ENCODE data around the gene SPG7.
A peak's percentile ranks its signal among the peaks of the same experiment; 100 is the strongest.

Gene SPG7

DNA sequence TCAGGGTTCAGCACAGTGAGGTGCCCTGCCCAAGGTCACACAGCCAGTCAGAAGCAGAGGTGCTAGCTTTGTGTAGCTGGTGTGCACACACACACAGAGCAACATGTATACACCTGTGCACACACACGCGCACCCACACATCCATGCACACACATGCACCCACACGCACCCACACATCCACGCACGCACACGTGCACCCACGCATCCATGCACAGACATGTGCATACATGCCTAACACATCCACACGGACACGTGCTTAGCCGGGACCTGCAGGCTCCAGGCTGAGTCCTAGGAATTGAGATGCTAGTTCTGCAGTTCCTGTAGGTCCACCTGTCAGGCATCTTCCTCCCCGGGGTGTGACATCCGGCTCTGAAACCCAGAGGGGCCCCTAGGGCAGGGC, 92.2 kb downstream of the SPG7 start:
- Histone ChIP-seq H3K4me3 (ENCODE audit: low read depth, low read length) (no peak overlapping the region), H3K27ac (ENCODE audit: extremely low read depth, low read depth, low read length) (no peak overlapping the region), H3K4me1 (ENCODE audit: control insufficient read depth, insufficient read depth, low read length) (no peaks in the 10 kb centered on the region), H3K36me3 (ENCODE audit: control insufficient read depth in 2 of 2, insufficient read depth in 1 of 2, low read length in 2 of 2) (no peaks in the 10 kb centered on the region), H3K9me3 (ENCODE audit: control insufficient read depth, insufficient read depth, low read depth, low read length) (no peaks in the 10 kb centered on the region)
- TF ChIP-seq SCRT2 (tag by site-specific recombination; IDR thresholded peaks at IDR 0.05) (peak; percentile 71), ZFHX2 (tag by site-specific recombination; conservative IDR thresholded peaks at IDR 0.05) (peak; percentile 79), EGR2 (tag by site-specific recombination; IDR thresholded peaks at IDR 0.05; ENCODE audit: low read depth) (peak; percentile 71; the same call in 1 of the 2 replicates), BCL11A (tag by site-specific recombination; IDR thresholded peaks at IDR 0.05; ENCODE audit: low read depth) (no peak), ZSCAN4 (tag by site-specific recombination; IDR thresholded peaks at IDR 0.05) (peak; percentile 55; the same call in 1 of the 2 replicates)
- POLR2A ChIA-PET = no interaction called here
- CTCF ChIA-PET = interaction anchor here (0.7 to 2.4 kb wide), 5 partner anchors 9 to 99 kb away, joined by 3 to 18 read pairs (median 5); no protein-coding TSS in a partner anchor

DNA sequence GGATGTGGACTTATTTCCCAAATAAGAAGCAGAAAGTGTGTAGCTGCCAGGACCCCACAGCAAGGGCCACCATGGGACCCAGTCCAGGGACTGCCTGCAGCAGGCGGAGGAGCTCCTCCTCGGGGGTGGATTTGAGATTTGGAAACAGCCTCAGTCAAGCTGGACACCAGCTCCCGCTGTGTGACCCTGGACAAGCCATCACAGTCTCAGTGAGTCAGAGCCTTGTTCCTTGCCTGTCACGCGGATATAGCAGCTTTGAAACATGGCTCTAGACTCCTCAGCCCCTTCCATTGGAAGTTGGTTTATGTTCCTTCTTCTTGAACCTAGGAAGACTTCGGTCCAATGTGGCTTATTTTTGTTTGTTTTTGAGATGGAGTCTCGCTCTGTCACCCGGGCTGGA, 92.8 kb downstream of the SPG7 start:
- Histone ChIP-seq H3K36me3 (ENCODE audit: control insufficient read depth in 2 of 2, insufficient read depth in 1 of 2, low read length in 2 of 2) (no peaks in the 10 kb centered on the region), H3K9me3 (ENCODE audit: control insufficient read depth, insufficient read depth, low read depth, low read length) (no peaks in the 10 kb centered on the region), H3K4me1 (ENCODE audit: control insufficient read depth, insufficient read depth, low read length) (no peaks in the 10 kb centered on the region), H3K27ac (ENCODE audit: extremely low read depth, low read depth, low read length) (no peak overlapping the region), H3K4me3 (ENCODE audit: low read depth, low read length) (no peak overlapping the region)
- ChIA-PET CTCF (interaction anchor here (1.6 to 2.4 kb wide), 2 partner anchors 14 to 40 kb away, joined by 3 to 18 read pairs; no protein-coding TSS in a partner anchor), POLR2A (interaction anchor here (1.7 kb wide), 1 partner anchor 36 kb away, joined by 4 read pairs; no protein-coding TSS in a partner anchor)
- TF ChIP-seq GLIS1 (tag by site-specific recombination; IDR thresholded peaks at IDR 0.05) = 0 out of 2 replicates have a peak, but pooled peaks have one; percentile 13
- no peak for TF ChIP-seq ZNF549 (tag by site-specific recombination; IDR thresholded peaks at IDR 0.05)

GRCh38 chr16:89601906-89602272, 93.7 kb downstream of the SPG7 start:
- CTCF ChIA-PET = interaction anchor here (1.6 kb wide), 1 partner anchor 13 kb away, joined by 3 read pairs; no protein-coding TSS in a partner anchor
- H3K27ac ChIP-seq (ENCODE audit: extremely low read depth, low read depth, low read length) = no peak overlapping the region

GRCh38 chr16:89602273-89602951, 94.2 kb downstream of the SPG7 start:
- ChIA-PET CTCF (interaction anchor here (0.6 to 1.6 kb wide), 3 partner anchors 12 to 435 kb away, joined by 3 to 4 read pairs (median 3); no protein-coding TSS in a partner anchor), POLR2A (interaction anchor here (0.8 to 1.7 kb wide), 3 partner anchors 37 to 98 kb away, joined by 4 read pairs; partner anchors contain the start of gene CDK10)
- no peaks in the 10 kb centered on the region for H3K4me1 ChIP-seq (ENCODE audit: control insufficient read depth, insufficient read depth, low read length)
- no peak overlapping the region for H3K27ac ChIP-seq (ENCODE audit: extremely low read depth, low read depth, low read length)
- H3K4me3 ChIP-seq (ENCODE audit: low read depth, low read length) = no peak overlapping the region; the same call in 1 of the 2 replicates
- no peaks in the 10 kb centered on the region for H3K9me3 ChIP-seq (ENCODE audit: control insufficient read depth, insufficient read depth, low read depth, low read length)
- H3K36me3 ChIP-seq (ENCODE audit: control insufficient read depth in 2 of 2, insufficient read depth in 1 of 2, low read length in 2 of 2) = no peaks in the 10 kb centered on the region
- TF ChIP-seq ZNF350 (tag by site-specific recombination; IDR thresholded peaks at IDR 0.05) (no peak), ZNF10 (tag by site-specific recombination; IDR thresholded peaks at IDR 0.05) (0 out of 2 replicates have a peak, but pooled peaks have one; percentile 30), GLIS2 (tag by site-specific recombination; IDR thresholded peaks at IDR 0.05) (0 out of 2 replicates have a peak, but pooled peaks have one; percentile 22), ZNF600 (tag by site-specific recombination; IDR thresholded peaks at IDR 0.05) (peak; percentile 67; the same call in 1 of the 2 replicates), ZNF366 (tag by site-specific recombination; conservative IDR thresholded peaks at IDR 0.05) (0 out of 2 replicates have a peak, but pooled peaks have one; percentile 16), ZSCAN30 (tag by site-specific recombination; IDR thresholded peaks at IDR 0.05) (no peak), ZNF391 (tag by site-specific recombination; IDR thresholded peaks at IDR 0.05; ENCODE audit: borderline replicate concordance, low read depth) (no peak), ZNF19 (tag by site-specific recombination; IDR thresholded peaks at IDR 0.05; ENCODE audit: low read depth) (no peak), FEZF1 (tag by site-specific recombination; IDR thresholded peaks at IDR 0.05) (0 out of 2 replicates have a peak, but pooled peaks have one; percentile 11), ZNF302 (tag by site-specific recombination; IDR thresholded peaks at IDR 0.05; ENCODE audit: low read depth) (no peak), ZNF785 (tag by site-specific recombination; IDR thresholded peaks at IDR 0.05) (no peak)
- TF ChIP-seq, protein P1, sequence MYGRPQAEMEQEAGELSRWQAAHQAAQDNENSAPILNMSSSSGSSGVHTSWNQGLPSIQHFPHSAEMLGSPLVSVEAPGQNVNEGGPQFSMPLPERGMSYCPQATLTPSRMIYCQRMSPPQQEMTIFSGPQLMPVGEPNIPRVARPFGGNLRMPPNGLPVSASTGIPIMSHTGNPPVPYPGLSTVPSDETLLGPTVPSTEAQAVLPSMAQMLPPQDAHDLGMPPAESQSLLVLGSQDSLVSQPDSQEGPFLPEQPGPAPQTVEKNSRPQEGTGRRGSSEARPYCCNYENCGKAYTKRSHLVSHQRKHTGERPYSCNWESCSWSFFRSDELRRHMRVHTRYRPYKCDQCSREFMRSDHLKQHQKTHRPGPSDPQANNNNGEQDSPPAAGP (tag by site-specific recombination; IDR thresholded peaks at IDR 0.05) = 0 out of 2 replicates have a peak, but pooled peaks have one; percentile 25

More at GRCh38 chr16:89601906-89602272, 93.7 kb downstream of the SPG7 start:
- Histone ChIP-seq H3K9me3 (ENCODE audit: control insufficient read depth, insufficient read depth, low read depth, low read length) (no peaks in the 10 kb centered on the region), H3K36me3 (ENCODE audit: control insufficient read depth in 2 of 2, insufficient read depth in 1 of 2, low read length in 2 of 2) (no peaks in the 10 kb centered on the region), H3K4me3 (ENCODE audit: low read depth, low read length) (no peak overlapping the region), H3K4me1 (ENCODE audit: control insufficient read depth, insufficient read depth, low read length) (no peaks in the 10 kb centered on the region)
- POLR2A ChIA-PET = interaction anchor here (0.8 to 1.7 kb wide), 2 partner anchors 36 to 99 kb away, joined by 4 read pairs; no protein-coding TSS in a partner anchor
- TF ChIP-seq GLIS2 (tag by site-specific recombination; IDR thresholded peaks at IDR 0.05) = peak; percentile 35; the same call in 1 of the 2 replicates
- TF ChIP-seq, protein P2, sequence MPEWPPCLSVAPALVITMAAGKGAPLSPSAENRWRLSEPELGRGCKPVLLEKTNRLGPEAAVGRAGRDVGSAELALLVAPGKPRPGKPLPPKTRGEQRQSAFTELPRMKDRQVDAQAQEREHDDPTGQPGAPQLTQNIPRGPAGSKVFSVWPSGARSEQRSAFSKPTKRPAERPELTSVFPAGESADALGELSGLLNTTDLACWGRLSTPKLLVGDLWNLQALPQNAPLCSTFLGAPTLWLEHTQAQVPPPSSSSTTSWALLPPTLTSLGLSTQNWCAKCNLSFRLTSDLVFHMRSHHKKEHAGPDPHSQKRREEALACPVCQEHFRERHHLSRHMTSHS (tag by site-specific recombination; IDR thresholded peaks at IDR 0.05) = no peak

Data from HEK293 (cell line).